GM12872 (cell line): Measurements from ENCODE around the gene LIG3.

Source experiments
- TF ChIP-seq, protein P1 (sequence below): IDR thresholded peaks from 3 replicates; pipeline ENCODE4 v1.5.1; 2011; ENCODE audit warnings: low read depth, mild to moderate bottlenecking, low read length, moderate library complexity; ENCODE audit not compliant: insufficient read depth

The LIG3 gene

DNA sequence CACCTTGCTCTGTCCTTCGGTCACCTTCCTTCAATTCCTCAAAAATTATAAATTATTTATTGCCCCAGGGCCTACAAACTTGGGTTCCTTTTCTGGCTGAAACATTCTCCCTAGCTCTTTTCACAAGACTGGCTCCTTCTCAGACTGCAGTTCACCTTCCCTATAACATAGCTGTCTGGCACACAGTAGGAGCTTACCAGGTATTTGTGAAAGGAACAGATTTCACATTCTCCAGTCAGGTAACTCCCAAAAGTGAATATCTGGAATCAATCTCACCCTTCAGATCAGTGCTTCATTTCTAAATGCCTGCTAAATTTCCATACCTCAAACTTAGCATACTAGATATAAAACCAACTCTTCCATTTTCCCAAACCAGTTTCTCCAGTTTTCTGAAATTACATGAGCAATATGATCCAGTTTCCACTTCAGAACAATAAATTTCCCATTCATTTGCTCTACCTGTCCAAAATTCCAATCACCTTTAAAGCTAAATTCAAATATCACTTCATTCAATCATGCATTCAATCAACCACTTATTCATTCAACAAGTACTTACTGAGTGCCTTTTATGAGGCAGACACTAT, 77.1 kb downstream of the LIG3 start:
- TF ChIP-seq, protein P1, sequence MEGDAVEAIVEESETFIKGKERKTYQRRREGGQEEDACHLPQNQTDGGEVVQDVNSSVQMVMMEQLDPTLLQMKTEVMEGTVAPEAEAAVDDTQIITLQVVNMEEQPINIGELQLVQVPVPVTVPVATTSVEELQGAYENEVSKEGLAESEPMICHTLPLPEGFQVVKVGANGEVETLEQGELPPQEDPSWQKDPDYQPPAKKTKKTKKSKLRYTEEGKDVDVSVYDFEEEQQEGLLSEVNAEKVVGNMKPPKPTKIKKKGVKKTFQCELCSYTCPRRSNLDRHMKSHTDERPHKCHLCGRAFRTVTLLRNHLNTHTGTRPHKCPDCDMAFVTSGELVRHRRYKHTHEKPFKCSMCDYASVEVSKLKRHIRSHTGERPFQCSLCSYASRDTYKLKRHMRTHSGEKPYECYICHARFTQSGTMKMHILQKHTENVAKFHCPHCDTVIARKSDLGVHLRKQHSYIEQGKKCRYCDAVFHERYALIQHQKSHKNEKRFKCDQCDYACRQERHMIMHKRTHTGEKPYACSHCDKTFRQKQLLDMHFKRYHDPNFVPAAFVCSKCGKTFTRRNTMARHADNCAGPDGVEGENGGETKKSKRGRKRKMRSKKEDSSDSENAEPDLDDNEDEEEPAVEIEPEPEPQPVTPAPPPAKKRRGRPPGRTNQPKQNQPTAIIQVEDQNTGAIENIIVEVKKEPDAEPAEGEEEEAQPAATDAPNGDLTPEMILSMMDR: no peak
